ENCODE measurements around the gene EIF2B5.

- TF ChIP-seq, protein P1, sequence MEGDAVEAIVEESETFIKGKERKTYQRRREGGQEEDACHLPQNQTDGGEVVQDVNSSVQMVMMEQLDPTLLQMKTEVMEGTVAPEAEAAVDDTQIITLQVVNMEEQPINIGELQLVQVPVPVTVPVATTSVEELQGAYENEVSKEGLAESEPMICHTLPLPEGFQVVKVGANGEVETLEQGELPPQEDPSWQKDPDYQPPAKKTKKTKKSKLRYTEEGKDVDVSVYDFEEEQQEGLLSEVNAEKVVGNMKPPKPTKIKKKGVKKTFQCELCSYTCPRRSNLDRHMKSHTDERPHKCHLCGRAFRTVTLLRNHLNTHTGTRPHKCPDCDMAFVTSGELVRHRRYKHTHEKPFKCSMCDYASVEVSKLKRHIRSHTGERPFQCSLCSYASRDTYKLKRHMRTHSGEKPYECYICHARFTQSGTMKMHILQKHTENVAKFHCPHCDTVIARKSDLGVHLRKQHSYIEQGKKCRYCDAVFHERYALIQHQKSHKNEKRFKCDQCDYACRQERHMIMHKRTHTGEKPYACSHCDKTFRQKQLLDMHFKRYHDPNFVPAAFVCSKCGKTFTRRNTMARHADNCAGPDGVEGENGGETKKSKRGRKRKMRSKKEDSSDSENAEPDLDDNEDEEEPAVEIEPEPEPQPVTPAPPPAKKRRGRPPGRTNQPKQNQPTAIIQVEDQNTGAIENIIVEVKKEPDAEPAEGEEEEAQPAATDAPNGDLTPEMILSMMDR (IDR thresholded peaks at IDR 0.05), result no peak
- no peak for TF ChIP-seq ZFX (IDR thresholded peaks at IDR 0.05; ENCODE audit: borderline replicate concordance)
Observed at GRCh38 chr3:184155644-184156521, 20.7 kb downstream of the EIF2B5 start.
